K562 (cell line): ENCODE results near the gene FLRT1. TPM values are rescaled to one million over a fixed set of nuclear protein-coding genes. Genes with fewer than 3 reads are reported as not detected.
A peak's percentile ranks its signal among the peaks of the same experiment; 100 is the strongest.

ENCODE experiments used
- ATAC-seq: fragments of 200-7000 bp; cut with Tn5 transposase; 3 replicates; pipeline ENCODE4 v1.9.1; 2020; ENCODE audit warnings: moderate library complexity
- BruUV-seq: library from RNA; stranded (reverse); fragments of 400-500 nt; replicated peaks from 2 replicates; lab custom pipeline; 2021; lab: Mats Ljungman, UMichigan
- CTCF ChIA-PET: fragments of 300-600 bp; formaldehyde crosslinking; extraction: SDS; loops from one replicate; lab custom pipeline; 2021; ENCODE audit warnings: low intra/inter-chr PET ratio; lab: Yijun Ruan, JAX
- POLR2A ChIA-PET: fragments of 300-600, 350-650 bp; sonication (Branson Sonifier 250); formaldehyde crosslinking; extraction: SDS; loops from one replicate; lab custom pipeline; 2021; ENCODE audit warnings: antibody characterized with exemption, inconsistent platforms; lab: Yijun Ruan, JAX
- DNase-seq, 4 experiments: peaks; one replicate each; pipeline versions ENCODE4 v3.0.0 to v3.0.0-alpha.2; 2011 to 2018; ENCODE audit warnings: low spot score in 3 of 4, mixed read lengths in 3 of 4; ENCODE audit errors: extremely low read depth in 1 of 4
- FAIRE-seq: peaks from 2 replicates; lab custom pipeline; 2011; peaks lifted over from hg19 to GRCh38; lab: Jason Lieb, UNC
- H2AFZ ChIP-seq: 2 replicates; pipeline ENCODE4 v1.6.0; 2011; ENCODE audit warnings: low read depth, low read length, control low read depth, inconsistent platforms
- H3K27ac ChIP-seq: fragments of 200-600 bp; 3 replicates; pipeline ENCODE4 v1.8.0; 2011; ENCODE audit warnings: low read depth, mild to moderate bottlenecking, control low read depth, inconsistent platforms, low read length, moderate library complexity, mixed read lengths; ENCODE audit errors: extremely low read depth
- H3K27me3 ChIP-seq, 2 experiments: fragments of 300-600 bp in 1 of 2; 2 replicates in 1 of 2; 3 replicates in 1 of 2; pipeline versions ENCODE4 v1.6.0 to v1.8.0; 2011; ENCODE audit warnings: inconsistent platforms in 2 of 2, low read length in 2 of 2, mild to moderate bottlenecking in 1 of 2, mixed read lengths in 1 of 2, moderate library complexity in 1 of 2; ENCODE audit not compliant: control insufficient read depth in 2 of 2, insufficient read depth in 2 of 2
- H3K36me3 ChIP-seq: fragments of 300-600 bp; 3 replicates; pipeline ENCODE4 v1.8.0; 2011; ENCODE audit warnings: mild to moderate bottlenecking, low read length, inconsistent platforms; ENCODE audit not compliant: control insufficient read depth, insufficient read depth
- H3K4me1 ChIP-seq, 2 experiments: fragments of 200-600 bp in 1 of 2; replicated peaks in 1 of 2; 2 replicates in 1 of 2; 3 replicates in 1 of 2; pipeline versions ENCODE4 v1.5.1 to v1.8.0; 2011; ENCODE audit warnings: inconsistent platforms in 2 of 2, low read length in 2 of 2, mild to moderate bottlenecking in 1 of 2, mixed read lengths in 1 of 2, moderate library complexity in 1 of 2; ENCODE audit not compliant: control insufficient read depth in 2 of 2, insufficient read depth in 2 of 2
- H3K4me2 ChIP-seq: 2 replicates; pipeline ENCODE4 v1.6.1; 2011; ENCODE audit warnings: low read length, control low read depth, inconsistent platforms, mixed read lengths; ENCODE audit not compliant: insufficient read depth
- H3K4me3 ChIP-seq: fragments of 200-600 bp; sonication (generic), shearing (Covaris generic); 2 replicates; pipeline ENCODE4 v1.5.1; 2016; ENCODE audit warnings: control low read depth, inconsistent platforms
- H3K79me2 ChIP-seq: fragments of 200-600 bp; 3 replicates; pipeline ENCODE4 v1.8.0; 2011; ENCODE audit warnings: low read length, inconsistent platforms; ENCODE audit not compliant: control insufficient read depth, insufficient read depth
- H3K9ac ChIP-seq, 2 experiments: 2 replicates each; pipeline versions ENCODE4 v1.6.0 to v1.6.1; 2011; ENCODE audit warnings: low read depth in 2 of 2, low read length in 2 of 2, control low read depth in 1 of 2, inconsistent platforms in 1 of 2, mild to moderate bottlenecking in 1 of 2, mixed read lengths in 1 of 2; ENCODE audit not compliant: insufficient read depth in 1 of 2
- H3K9me1 ChIP-seq: one replicate; pipeline ENCODE4 v1.6.0; 2011; ENCODE audit warnings: inconsistent platforms, mild to moderate bottlenecking, low read length, moderate library complexity; ENCODE audit not compliant: control insufficient read depth, insufficient read depth
- H3K9me3 ChIP-seq: replicated peaks from 2 replicates; pipeline ENCODE4 v1.5.1; 2011; ENCODE audit warnings: low read depth, low read length, inconsistent platforms; ENCODE audit not compliant: control insufficient read depth, insufficient read depth
- H4K20me1 ChIP-seq: replicated peaks from 2 replicates; pipeline ENCODE4 v1.6.1; 2011; ENCODE audit warnings: low read length, inconsistent platforms, mixed read lengths; ENCODE audit not compliant: control insufficient read depth, insufficient read depth
- BCL6 ChIP-seq: fragments of 250-450 bp; sonication (Bioruptor Pico); IDR thresholded peaks from 2 replicates; pipeline ENCODE4 v1.4.0; 2020
- TFAP4 ChIP-seq: sonication (generic); formaldehyde crosslinking; IDR thresholded peaks from 2 replicates; pipeline ENCODE4 v1.8.0; 2022; ENCODE audit warnings: missing genetic modification reagents, mild to moderate bottlenecking, moderate library complexity, borderline replicate concordance
- WGBS: fragments of 100-300 bp; shearing (Covaris generic); methylation state at CpG from one replicate; pipeline ENCODE4 v1.1.6; 2016; ENCODE audit warnings: low coverage, mixed read lengths; ENCODE audit not compliant: insufficient coverage; ENCODE audit errors: missing lambda C conversion rate; 5-methylcytosine and 5-hydroxymethylcytosine counted together
- in situ Hi-C: fragments of 300-500 bp; cut with MboI; formaldehyde crosslinking; loops from 4 replicates; pipeline ENCODE4 v1.15.0; 2018; ENCODE audit warnings: inconsistent platforms, mixed read lengths
- intact Hi-C: fragments of 100-400 bp; cut with micrococcal nuclease; formaldehyde crosslinking; loops from 2 replicates; pipeline ENCODE4 v1.14.2; 2022
- polyA plus RNA-seq, 8 experiments: library from polyadenylated mRNA; depleted of rRNA in 4 of 8; stranded (reverse) in 5 of 8; unstranded in 3 of 8; fragments of >200 nt; fragmentation: Nextera tagmentation in 2 of 8; fragmentation: Illumina TruSeq in 1 of 8; extraction: Ambion mirVana in 2 of 8; extraction: Trizol in 1 of 8; gene quantifications; 2 replicates each; pipeline versions ENCODE4 v1.2.1 to v1.2.3, GENCODE V29; 2011 to 2014; ENCODE audit warnings: inconsistent platforms in 1 of 8, missing spikeins in 1 of 8
- total RNA-seq, 7 experiments: library from RNA; depleted of rRNA in 6 of 7; stranded (reverse); fragments of >200 nt in 6 of 7; fragmentation: Illumina TruSeq in 2 of 7; extraction: Trizol in 2 of 7; gene quantifications; 2 replicates each; pipeline versions ENCODE4 v1.2.1 to v1.2.3, GENCODE V29; 2011 to 2021; ENCODE audit warnings: low replicate concordance in 1 of 7
- TF ChIP-seq, protein P1 (sequence below), 3 experiments: fragments of 200-800 bp in 1 of 3; sonication (Bioruptor generic) in 1 of 3; sonication (generic) in 1 of 3; formaldehyde crosslinking in 1 of 3; IDR thresholded peaks; 2 replicates each; pipeline versions ENCODE4 v1.6.1 to v1.8.0; 2016 to 2022; ENCODE audit warnings: mild to moderate bottlenecking in 2 of 3, missing compliant biosample characterization in 2 of 3, missing genetic modification characterization in 2 of 3, missing genetic modification reagents in 1 of 3

The FLRT1 gene
- total and polyA plus RNA-seq, 9 of the 15 experiments (the other 6 are each of a cell fraction or from before 2014, with no cell fraction given): not detected

DNA sequence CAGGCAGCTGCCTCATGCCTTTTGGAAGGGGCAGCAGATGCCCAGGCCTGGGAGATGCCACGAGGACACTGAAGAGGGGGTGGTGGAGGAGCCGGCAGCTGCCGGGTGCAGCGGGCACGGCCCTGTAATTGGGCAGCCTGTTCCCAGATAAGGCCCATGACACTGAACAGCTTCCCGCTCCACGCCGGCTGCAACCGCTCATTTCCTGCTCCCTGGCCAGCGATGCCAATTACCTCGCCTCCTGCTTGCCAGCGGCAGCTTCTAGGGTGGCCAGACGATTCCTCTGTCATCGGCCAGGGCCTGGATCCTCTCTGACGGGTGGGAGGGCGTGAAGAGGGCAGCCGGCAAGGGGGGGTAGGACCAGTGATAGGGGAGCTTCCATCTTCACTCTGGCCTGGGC lies 22.8 kb downstream of the FLRT1 start:
- TF ChIP-seq, protein P1, sequence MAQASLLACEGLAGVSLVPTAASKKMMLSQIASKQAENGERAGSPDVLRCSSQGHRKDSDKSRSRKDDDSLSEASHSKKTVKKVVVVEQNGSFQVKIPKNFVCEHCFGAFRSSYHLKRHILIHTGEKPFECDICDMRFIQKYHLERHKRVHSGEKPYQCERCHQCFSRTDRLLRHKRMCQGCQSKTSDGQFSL (CRISPR knock-in tag; IDR thresholded peaks at IDR 0.05): peak; percentile 70; the same call in 1 of the 2 replicates
- TF ChIP-seq, protein P1 (tag; IDR thresholded peaks at IDR 0.05): no peak
- no peak for TF ChIP-seq BCL6
- TF ChIP-seq TFAP4: 0 out of 2 replicates have a peak, but pooled peaks have one; percentile 40
- Histone ChIP-seq H2AFZ (no peak overlapping the region), H3K36me3 (no peaks in the 10 kb centered on the region), H3K4me1 (peaks cover 8 to 46% of the 10 kb centered on the region in 2 experiments; a peak in 4 of 5 replicates), H3K4me2 (no peak overlapping the region), H3K9ac (no peak overlapping the region), H3K79me2 (no peaks in the 10 kb centered on the region), H3K27me3 (no peaks in the 10 kb centered on the region), H3K4me3 (no peak overlapping the region), H3K9me1 (peaks cover 5% of the 10 kb centered on the region), H3K9me3 (no peaks in the 10 kb centered on the region), H4K20me1 (peaks cover 77% of the 10 kb centered on the region), H3K27ac (no peak overlapping the region)
- WGBS: 84% methylated on average over 7 of the region's 17 CpGs
- in situ Hi-C loops (no loop called here), intact Hi-C loops (no loop called here)
- CTCF ChIA-PET: no interaction called here
- no TSS peak for BruUV-seq
- DNase-seq (peak in 1 of 4 experiments; percentile 35), FAIRE-seq (no peak), ATAC-seq (no peak)
- POLR2A ChIA-PET: interaction anchor here (0.5 to 0.7 kb wide), 3 partner anchors 8 to 560 kb away, joined by 3 to 4 read pairs (median 3); no protein-coding TSS in a partner anchor
